Sciatic nerve (tissue), 2 donors: ENCODE results near the gene ETV3L. TPM values are rescaled to one million over a fixed set of nuclear protein-coding genes. Genes with fewer than 3 reads are reported as not detected.

Source experiments
- ATAC-seq: fragments of 200-7000 bp; cut with Tn5 transposase; one replicate; pipeline ENCODE4 v1.9.1; 2020; ENCODE audit warnings: mild to moderate bottlenecking, moderate library complexity
- DNase-seq: peaks from one replicate; pipeline ENCODE4 v3.0.0-alpha.2; 2020; ENCODE audit warnings: low spot score
- intact Hi-C: fragments of 100-400 bp; cut with DNase I; formaldehyde crosslinking; loops from one replicate; pipeline ENCODE4 v1.14.2; 2022
- total RNA-seq: library from RNA; stranded (reverse); fragmentation: NEBNext Ultra II Directional; extraction: Animal tissue kit (Norgen Biotek cat#: 25700); gene quantifications from one replicate; pipeline ENCODE4 v1.2.1, GENCODE V29; 2021
- donor health status: DM: no; HTN: no; CAD: no.
- donor health status: DM: no; HTN: no; CAD: no.

ETV3L gene
- total RNA-seq, 1 donor from 2014 or later = not detected

GRCh38 chr1:157042846-157043245 is 56.8 kb downstream of the ETV3L start:
- DNase-seq (no peak), ATAC-seq (no peak)
- intact Hi-C loops = no loop called here

Other genes with a start within 250 kb of the ETV3L start
- 0.40 TPM for gene INSRR, start 240.7 kb downstream of the ETV3L start, total RNA-seq
- 1.8 TPM for gene NTRK1, start 238.9 kb downstream of the ETV3L start, total RNA-seq
- 74.7 TPM for gene PEAR1, start 206.1 kb downstream of the ETV3L start, total RNA-seq
- gene LRRC71, start 179.2 kb downstream of the ETV3L start, total RNA-seq = 2.5 TPM
- gene ARHGEF11, start 54.1 kb downstream of the ETV3L start, total RNA-seq = 38.4 TPM
- 32.5 TPM for gene ETV3, start 38.6 kb upstream of the ETV3L start, total RNA-seq